Measurements from ENCODE around the gene TXNDC2.
"Not testable (repeated sequence)": the region's sequence is repeated elsewhere in the genome, so short reads cannot be mapped to it uniquely, and the experiment has no call there.

Gene TXNDC2

DNA sequence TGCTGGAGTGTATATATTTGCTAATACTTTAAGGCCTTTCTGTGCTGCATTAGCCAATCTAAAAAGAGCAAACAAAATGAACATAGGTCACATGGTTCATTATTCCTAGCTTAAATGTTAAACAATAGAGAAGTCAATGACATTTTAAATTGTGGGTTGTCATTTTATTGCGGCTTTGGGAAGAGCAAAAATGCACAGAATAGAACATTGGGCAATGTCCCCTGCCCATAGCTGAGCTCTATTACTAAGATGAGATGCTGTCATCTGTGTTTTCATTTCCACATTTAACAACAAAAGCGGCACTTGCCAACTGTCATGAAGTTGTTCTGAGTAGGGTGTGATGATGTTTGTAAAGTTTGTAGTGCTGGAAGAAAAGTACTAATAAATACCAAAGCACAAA is 24.9 kb downstream of the TXNDC2 start:
- TF ChIP-seq CTCF (IDR thresholded peaks at IDR 0.05) (no peak), ZFX (IDR thresholded peaks at IDR 0.05; ENCODE audit: borderline replicate concordance) (no peak)
- no peak overlapping the region for H3K27ac ChIP-seq

GRCh38 chr18:9911226-9911625 is 25.5 kb downstream of the TXNDC2 start:
- no peak for TF ChIP-seq CTCF (IDR thresholded peaks at IDR 0.05)
- TF ChIP-seq ZFX (IDR thresholded peaks at IDR 0.05; ENCODE audit: borderline replicate concordance), result no peak
- no peak overlapping the region for H3K27ac ChIP-seq

DNA sequence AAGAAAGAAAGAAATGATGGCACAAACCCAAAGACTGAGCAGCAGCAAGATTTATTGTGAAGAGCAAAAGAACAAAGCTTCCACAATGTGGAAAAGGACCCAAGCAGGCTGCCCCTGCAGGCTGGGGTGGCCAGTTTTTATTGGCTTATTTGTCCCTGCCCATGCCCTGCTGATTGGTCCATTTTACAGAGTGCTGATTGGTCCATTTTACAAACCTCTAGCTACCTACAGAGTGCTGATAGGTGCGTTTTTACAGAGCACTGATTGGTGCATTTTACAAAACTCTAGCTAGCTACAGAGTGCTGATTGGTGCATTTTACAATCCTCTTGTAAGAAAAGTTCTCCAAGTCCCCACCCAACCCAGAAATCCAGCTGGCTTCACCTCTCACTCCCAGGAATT is 26.5 kb downstream of the TXNDC2 start:
- not testable (repeated sequence) for H3K27ac ChIP-seq

DNA sequence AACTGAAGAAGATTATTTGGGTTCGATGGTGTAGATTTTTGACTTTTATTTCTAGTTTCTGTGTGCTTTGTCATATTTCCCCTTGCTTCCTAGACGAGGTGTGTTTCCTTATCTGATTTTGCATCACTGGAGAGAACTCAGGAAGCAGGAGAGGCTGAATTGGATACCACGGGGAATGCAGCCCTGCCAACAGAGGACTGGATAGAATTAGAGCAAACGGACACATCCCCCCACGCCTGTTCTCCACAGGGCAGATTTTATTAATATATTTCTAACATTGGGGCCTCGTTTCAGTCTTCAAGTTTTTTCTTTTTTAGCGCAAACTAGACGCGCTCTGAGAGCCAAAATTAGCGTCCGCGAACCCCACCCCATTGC is 27.4 kb downstream of the TXNDC2 start:
- H3K27ac ChIP-seq, result peak overlapping the region; percentile 93
- TF ChIP-seq ZFX (IDR thresholded peaks at IDR 0.05; ENCODE audit: borderline replicate concordance), result no peak
- no peak for TF ChIP-seq CTCF (IDR thresholded peaks at IDR 0.05)

GRCh38 chr18:9913526-9914333 is 28.0 kb downstream of the TXNDC2 start, which contains the start of gene VAPA:
Gene VAPA, plus strand, starts transcription at chr18:9914016. Its CDS starts 241 bp downstream, at chr18:9914257.
- H3K27ac ChIP-seq, result peak within 1 kb of the TSS; percentile 93
- TF ChIP-seq CTCF (IDR thresholded peaks at IDR 0.05) (no peak), ZFX (IDR thresholded peaks at IDR 0.05; ENCODE audit: borderline replicate concordance) (no peak)

- peak overlapping the region; percentile 93 for H3K27ac ChIP-seq
- TF ChIP-seq ZFX (IDR thresholded peaks at IDR 0.05; ENCODE audit: borderline replicate concordance) (no peak), CTCF (IDR thresholded peaks at IDR 0.05) (no peak)
Measured at GRCh38 chr18:9914334-9914583, 28.5 kb downstream of the TXNDC2 start.

DNA sequence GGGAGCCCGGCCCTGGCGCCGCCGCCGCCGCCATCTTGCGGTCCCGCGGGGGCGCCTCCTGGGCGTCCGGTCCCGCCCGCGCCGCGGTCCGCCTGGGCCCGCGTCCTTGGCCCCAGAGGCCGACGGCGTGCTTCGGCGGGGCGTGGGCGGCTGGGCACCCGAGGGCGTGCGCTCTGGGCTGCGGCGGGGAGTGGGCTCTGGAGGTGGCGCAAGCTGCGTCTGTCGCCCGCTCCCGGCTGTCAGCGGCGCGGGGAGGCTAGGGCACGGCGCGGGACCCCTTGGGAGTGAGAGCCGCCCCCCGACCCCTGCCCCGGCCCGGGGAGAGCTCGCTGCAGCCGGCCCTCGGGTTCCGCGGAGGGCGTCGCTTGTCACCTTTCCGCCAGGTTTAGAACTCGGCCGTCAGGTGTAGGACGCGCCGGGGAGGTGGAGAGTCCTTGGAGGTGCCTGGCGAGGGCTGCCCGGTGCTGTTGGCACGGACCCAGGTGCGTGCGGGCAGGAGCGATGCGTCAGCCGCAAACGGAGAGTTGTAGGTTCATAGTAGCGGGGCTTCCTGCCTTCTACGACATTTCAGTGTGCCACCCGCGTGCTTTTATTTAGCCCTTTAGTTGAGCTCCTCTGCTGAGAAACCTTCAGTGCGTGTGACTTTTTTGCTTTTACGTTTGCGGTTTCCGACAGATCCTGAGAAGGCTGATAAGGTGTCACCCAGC is 29.0 kb downstream of the TXNDC2 start:
- peak overlapping the region; percentile 93 for H3K27ac ChIP-seq
- no peak for TF ChIP-seq ZFX (IDR thresholded peaks at IDR 0.05; ENCODE audit: borderline replicate concordance)

DNA sequence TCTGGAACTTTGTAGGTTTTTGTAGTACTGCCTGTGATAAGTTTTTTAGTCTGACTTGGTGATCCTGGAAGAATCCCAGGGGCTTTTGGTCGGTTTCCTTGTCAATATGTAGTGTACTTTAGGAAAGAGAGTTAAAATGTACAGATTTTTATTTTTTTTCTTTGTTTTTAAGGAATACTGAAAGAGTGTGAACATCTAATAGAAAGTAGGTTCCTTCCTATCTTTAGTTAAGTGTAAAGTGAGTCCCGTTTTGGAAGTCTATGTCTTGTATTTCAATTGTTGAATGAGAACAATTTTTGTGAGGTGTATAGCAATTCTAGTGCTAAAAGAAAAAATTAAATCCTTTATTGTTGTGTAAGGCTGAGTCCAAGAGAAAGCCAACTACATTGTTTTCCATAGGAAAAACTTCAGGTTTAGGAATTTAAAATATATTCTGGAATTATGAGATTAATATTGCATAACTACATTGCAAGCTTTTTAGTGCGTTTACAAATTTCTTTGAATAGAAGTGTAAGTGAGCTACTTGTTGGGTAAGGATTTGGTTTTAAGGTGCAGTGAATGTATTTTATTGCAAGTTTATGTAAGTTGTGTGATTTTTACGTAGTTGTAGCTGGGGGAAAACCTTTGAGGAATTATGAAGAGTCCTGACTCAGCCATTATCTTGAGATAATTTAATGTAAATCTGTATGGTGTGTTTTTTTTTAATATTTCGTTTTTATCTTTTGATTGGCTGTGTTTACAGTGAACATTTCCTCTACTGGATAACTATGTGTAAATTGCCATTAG is 29.7 kb downstream of the TXNDC2 start:
- TF ChIP-seq CTCF (IDR thresholded peaks at IDR 0.05) (no peak), ZFX (IDR thresholded peaks at IDR 0.05; ENCODE audit: borderline replicate concordance) (no peak)
- H3K27ac ChIP-seq, result peak overlapping the region; percentile 93
